ENCODE measurements around the gene MSANTD4.
"Not testable (repeated sequence)": the region's sequence is repeated elsewhere in the genome, so short reads cannot be mapped to it uniquely, and the experiment has no call there.

The MSANTD4 gene

DNA sequence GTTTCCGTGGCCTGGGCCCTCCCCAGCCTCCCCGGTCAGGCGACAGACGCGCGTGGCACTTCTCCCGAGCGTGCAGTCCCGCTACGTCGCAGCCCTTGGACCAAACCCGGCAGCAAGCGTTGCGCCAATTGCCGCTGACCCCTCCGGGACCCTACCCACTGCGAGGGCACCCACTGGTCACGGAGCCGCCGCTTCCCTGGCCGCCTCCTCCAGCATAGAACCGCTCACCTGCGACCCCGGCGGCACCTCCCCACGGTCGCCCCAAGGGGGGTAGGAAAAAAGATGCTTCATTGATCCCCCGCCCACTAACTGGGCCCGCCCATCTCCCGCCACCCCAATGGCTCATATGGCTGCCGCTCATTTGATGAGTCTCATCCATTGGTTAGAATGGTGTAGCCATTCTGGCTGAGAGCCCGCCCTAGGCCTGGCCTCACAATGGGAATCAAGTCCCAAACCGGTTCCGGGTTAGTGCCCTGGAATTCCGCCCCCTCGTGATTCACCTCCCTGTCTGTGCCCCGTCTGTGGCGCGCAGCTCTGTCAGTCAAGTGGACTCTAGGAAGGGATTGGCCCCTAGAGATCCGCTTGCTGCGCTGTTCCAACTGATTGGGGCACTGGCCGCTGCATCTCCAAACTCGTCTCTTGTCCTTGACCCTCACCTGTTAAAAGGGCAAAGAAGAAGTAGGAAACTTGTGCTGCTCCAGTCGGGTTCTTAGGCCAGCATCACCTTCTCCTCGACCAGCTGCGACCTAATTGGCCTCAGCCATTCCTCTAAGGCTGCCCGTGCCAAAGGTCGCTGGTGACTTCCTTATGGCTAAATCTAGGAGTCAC is at the start of gene MSANTD4:
TSS of gene MSANTD4 (minus strand) at position 274 of the 828 bp plus-strand sequence. CDS start 11,323 bp downstream, outside the sequence.
- H3K9me3 ChIP-seq (ENCODE audit: control insufficient read depth, low read length): peaks cover 2% of the 10 kb centered on the region
- H3K9ac ChIP-seq (ENCODE audit: low read length): peak within 1 kb of the TSS; percentile 89

DNA sequence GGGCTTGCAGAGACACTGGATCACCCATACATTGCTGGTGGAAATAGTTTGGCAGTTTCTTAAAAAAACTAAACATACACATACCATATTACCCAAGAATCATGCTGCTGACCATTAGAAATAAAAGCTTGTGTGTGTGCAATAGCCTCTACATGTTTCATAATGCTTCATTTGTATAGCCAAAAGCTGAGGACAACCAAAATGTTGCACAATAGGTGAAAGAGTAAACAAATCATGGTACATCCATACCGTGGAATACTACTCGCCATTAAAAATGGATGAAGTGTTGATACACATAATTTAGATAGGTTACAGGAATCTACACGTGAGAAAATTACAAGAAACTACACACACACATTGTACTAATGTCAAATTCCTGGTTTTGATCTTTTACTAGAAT is 48.6 kb upstream of the MSANTD4 start:
- Histone ChIP-seq H3K4me1 (ENCODE audit: control insufficient read depth, insufficient read depth, low read length) (no peaks in the 10 kb centered on the region), H3K9ac (ENCODE audit: low read length) (no peak overlapping the region), H3K9me3 (ENCODE audit: control insufficient read depth, low read length) (peaks cover 3% of the 10 kb centered on the region), H3K36me3 (ENCODE audit: control insufficient read depth, insufficient read depth, low read length, severe bottlenecking) (no peaks in the 10 kb centered on the region), H3K27me3 (replicated peaks; ENCODE audit: control insufficient read depth, insufficient read depth, low read length) (no peaks in the 10 kb centered on the region), H3K4me3 (ENCODE audit: low read length) (no peak overlapping the region)
- no peak for DNase-seq (ENCODE audit: low read depth)

More for the DNA sequence above, at the start of gene MSANTD4:
- DNase-seq (ENCODE audit: low read depth): peak; percentile 100
- Histone ChIP-seq H3K27me3 (replicated peaks; ENCODE audit: control insufficient read depth, insufficient read depth, low read length) (no peaks in the 10 kb centered on the region), H3K4me3 (ENCODE audit: low read length) (peak within 1 kb of the TSS; percentile 92), H3K4me1 (ENCODE audit: control insufficient read depth, insufficient read depth, low read length) (peaks cover 18% of the 10 kb centered on the region), H3K36me3 (ENCODE audit: control insufficient read depth, insufficient read depth, low read length, severe bottlenecking) (no peaks in the 10 kb centered on the region)

DNA sequence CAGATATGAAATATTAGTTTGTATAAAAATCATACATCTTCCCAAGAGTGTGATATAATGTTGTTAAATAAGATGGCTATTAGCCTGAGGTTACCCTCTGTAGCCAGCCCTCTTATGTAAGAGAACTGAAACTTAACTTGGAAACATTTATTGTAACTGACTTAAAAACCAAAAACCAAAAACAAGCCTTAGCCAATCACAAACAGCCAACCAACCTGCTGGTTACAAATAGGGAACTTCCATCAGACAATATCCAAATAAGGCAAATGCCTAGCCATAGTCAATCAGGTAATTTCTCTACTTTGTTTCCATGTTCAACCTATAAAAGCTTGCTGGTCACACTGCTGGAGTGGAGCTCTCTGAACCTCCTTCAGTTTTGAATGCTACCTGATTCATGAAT is 41.0 kb upstream of the MSANTD4 start:
- no peak overlapping the region for H3K9ac ChIP-seq (ENCODE audit: low read length)
- H3K36me3 ChIP-seq (ENCODE audit: control insufficient read depth, insufficient read depth, low read length, severe bottlenecking): no peaks in the 10 kb centered on the region
- no peaks in the 10 kb centered on the region for H3K9me3 ChIP-seq (ENCODE audit: control insufficient read depth, low read length)
- no peaks in the 10 kb centered on the region for H3K27me3 ChIP-seq (replicated peaks; ENCODE audit: control insufficient read depth, insufficient read depth, low read length)
- H3K4me3 ChIP-seq (ENCODE audit: low read length): no peak overlapping the region
- no peak for DNase-seq (ENCODE audit: low read depth)
- H3K4me1 ChIP-seq (ENCODE audit: control insufficient read depth, insufficient read depth, low read length): no peaks in the 10 kb centered on the region

DNA sequence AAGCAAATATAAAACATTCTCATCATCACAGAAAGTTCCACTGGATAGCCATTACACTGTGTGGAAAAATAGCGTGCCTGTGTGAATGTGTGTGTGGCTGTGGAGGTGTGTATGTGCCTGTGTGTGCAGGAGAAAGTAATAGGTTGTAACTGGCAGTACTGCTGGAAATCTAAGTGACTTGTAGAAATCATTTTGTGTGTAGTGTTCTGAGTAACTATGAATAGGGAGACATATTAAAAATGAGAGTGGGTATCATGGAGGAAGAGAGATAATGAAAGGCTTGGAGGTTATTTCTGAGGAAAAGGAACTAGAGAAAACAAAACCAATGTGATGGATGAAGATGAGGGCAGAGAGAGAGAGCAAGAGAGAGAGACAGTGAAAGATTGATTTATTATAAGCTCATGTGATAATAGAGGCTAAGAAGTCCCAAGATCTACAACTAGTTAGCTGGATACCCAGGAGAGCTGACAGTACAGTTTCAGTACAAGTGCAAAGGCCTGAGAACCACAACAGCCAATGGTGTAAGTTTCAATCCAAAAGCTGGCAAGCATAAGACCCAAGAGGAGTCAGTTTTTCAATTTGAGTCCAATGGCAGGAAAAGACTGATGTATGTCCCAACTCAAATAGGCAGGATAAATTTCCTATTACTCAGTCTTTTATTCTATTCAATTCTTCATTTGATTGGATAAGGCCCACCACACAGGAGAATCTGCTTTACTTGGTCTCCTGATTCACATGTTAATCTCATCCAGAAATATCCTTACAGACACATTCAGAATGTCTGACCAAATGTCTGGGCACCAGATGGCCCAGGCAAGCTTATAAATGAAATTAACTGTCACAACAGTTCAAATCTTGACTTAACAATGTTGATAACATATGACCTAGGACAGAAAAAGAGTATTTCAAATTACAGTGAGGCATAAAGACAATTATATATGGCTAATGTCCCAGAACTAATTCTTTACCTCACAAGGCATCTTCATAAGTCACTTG is 40.2 kb upstream of the MSANTD4 start:
- DNase-seq (ENCODE audit: low read depth): no peak
- Histone ChIP-seq H3K4me3 (ENCODE audit: low read length) (no peak overlapping the region), H3K36me3 (ENCODE audit: control insufficient read depth, insufficient read depth, low read length, severe bottlenecking) (no peaks in the 10 kb centered on the region), H3K9ac (ENCODE audit: low read length) (no peak overlapping the region), H3K9me3 (ENCODE audit: control insufficient read depth, low read length) (no peaks in the 10 kb centered on the region), H3K27me3 (replicated peaks; ENCODE audit: control insufficient read depth, insufficient read depth, low read length) (no peaks in the 10 kb centered on the region), H3K4me1 (ENCODE audit: control insufficient read depth, insufficient read depth, low read length) (no peaks in the 10 kb centered on the region)

DNA sequence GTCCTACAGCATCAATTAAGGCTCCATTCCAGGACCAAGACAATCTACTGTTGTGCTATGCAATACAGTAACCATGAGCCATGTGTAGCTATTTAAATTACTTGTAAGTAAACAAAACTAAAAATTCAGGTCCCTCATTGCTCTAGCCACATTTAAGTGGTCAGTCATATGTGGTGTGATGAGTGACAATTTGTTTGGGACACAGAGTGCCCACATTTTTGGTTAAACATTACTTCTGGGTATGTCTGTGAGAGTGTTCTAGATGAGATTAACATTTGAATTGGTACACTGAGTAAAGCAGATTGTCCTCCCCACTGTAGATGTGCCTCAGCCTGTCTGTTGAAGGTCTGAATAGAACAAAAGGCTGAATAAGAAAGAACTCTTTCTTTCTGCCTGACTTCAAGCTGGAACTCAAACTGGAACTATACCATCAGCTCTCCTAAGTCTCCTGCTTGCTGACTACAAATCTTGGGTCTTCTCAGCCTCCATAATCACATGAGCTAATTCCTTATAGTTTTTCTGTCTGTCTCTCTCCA is 39.3 kb upstream of the MSANTD4 start:
- Histone ChIP-seq H3K4me1 (ENCODE audit: control insufficient read depth, insufficient read depth, low read length) (no peaks in the 10 kb centered on the region), H3K27me3 (replicated peaks; ENCODE audit: control insufficient read depth, insufficient read depth, low read length) (no peaks in the 10 kb centered on the region), H3K9me3 (ENCODE audit: control insufficient read depth, low read length) (no peaks in the 10 kb centered on the region), H3K36me3 (ENCODE audit: control insufficient read depth, insufficient read depth, low read length, severe bottlenecking) (no peaks in the 10 kb centered on the region), H3K4me3 (ENCODE audit: low read length) (no peak overlapping the region), H3K9ac (ENCODE audit: low read length) (no peak overlapping the region)
- no peak for DNase-seq (ENCODE audit: low read depth)

GRCh38 chr11:106059617-106060016 is 37.6 kb upstream of the MSANTD4 start:
- no peaks in the 10 kb centered on the region for H3K27me3 ChIP-seq (replicated peaks; ENCODE audit: control insufficient read depth, insufficient read depth, low read length)
- H3K9me3 ChIP-seq (ENCODE audit: control insufficient read depth, low read length): no peaks in the 10 kb centered on the region
- no peak for DNase-seq (ENCODE audit: low read depth)
- no peaks in the 10 kb centered on the region for H3K4me1 ChIP-seq (ENCODE audit: control insufficient read depth, insufficient read depth, low read length)
- H3K36me3 ChIP-seq (ENCODE audit: control insufficient read depth, insufficient read depth, low read length, severe bottlenecking): no peaks in the 10 kb centered on the region
- H3K9ac ChIP-seq (ENCODE audit: low read length): no peak overlapping the region
- H3K4me3 ChIP-seq (ENCODE audit: low read length): no peak overlapping the region

DNA sequence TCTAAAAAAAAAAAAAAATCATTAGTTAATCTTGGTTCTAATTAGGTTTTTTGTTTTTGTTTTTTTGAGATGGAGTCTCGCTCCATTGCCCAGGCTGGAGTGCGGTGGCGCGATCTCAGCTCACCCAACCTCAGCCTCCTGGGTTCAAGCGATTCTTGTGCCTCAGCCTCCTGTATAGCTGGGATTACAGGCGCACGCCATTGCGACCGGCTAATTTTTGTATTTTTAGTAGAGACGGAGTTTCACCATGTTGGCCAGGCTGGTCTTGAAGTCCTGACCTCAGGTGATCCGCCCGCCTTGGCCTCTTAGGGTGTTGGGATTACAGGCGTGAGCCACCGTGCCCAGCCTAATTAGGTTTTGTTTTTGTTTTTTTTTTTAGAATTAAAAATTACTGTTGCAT is 36.3 kb upstream of the MSANTD4 start:
- H3K9me3 ChIP-seq (ENCODE audit: control insufficient read depth, low read length); H3K4me3 ChIP-seq (ENCODE audit: low read length); H3K9ac ChIP-seq (ENCODE audit: low read length); H3K36me3 ChIP-seq (ENCODE audit: control insufficient read depth, insufficient read depth, low read length, severe bottlenecking); H3K27me3 ChIP-seq (replicated peaks; ENCODE audit: control insufficient read depth, insufficient read depth, low read length); DNase-seq (ENCODE audit: low read depth); H3K4me1 ChIP-seq (ENCODE audit: control insufficient read depth, insufficient read depth, low read length): not testable (repeated sequence)

DNA sequence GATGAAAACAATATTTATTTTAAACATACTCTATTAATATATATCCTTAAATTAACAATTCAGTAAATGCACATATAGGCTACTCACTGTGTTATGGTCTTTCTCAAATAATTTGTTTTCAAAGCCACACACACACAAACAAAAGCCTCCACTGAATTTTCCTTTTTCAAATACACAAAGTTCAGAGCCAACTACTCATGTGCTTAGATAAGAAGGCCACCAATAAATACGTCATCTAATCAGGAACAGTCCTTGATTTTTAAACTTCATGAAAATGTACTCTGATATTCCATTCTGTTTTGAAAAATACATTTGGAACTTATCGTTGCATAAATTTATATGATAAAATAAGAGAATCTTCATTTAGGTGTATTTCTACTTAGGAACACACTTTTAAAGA is 29.1 kb upstream of the MSANTD4 start:
- DNase-seq (ENCODE audit: low read depth): no peak
- Histone ChIP-seq H3K9me3 (ENCODE audit: control insufficient read depth, low read length) (no peaks in the 10 kb centered on the region), H3K4me3 (ENCODE audit: low read length) (no peak overlapping the region)

DNA sequence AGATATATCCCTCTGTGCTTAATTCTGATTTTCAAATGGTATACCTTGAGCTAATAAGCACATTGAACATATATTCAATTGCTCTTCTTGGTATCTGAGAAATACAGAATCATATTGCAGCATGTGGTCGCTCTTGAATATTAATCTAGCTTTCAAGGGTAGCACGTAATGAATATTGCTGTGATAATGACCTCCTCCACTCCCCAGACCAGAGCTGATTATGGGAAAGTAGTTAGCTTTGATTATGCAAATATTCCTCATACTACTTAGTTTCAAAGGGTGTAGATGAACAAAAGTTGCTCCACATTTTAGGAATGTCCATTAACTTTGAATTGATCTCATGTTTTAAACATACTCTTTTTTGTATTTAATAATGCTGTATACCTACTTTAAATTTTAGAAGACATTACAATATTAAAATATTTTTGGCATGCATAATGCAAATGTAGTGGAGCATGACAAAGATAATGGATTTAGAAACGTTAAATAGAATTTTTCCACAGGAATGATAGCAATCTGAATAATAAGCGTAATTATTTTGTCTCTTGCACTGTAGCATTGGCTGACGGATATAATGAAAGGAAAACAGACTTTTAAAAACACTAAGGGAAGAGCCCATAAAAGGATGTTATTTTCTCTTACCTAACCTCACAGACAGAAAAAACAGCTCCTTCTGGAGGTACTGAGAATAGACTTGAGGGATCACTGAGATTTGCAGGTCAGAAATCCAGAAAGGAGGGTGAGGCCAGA is 27.9 kb upstream of the MSANTD4 start:
- DNase-seq (ENCODE audit: low read depth): no peak
- no peak overlapping the region for H3K4me3 ChIP-seq (ENCODE audit: low read length)
- no peaks in the 10 kb centered on the region for H3K9me3 ChIP-seq (ENCODE audit: control insufficient read depth, low read length)
- no peaks in the 10 kb centered on the region for H3K4me1 ChIP-seq (ENCODE audit: control insufficient read depth, insufficient read depth, low read length)
- no peak overlapping the region for H3K9ac ChIP-seq (ENCODE audit: low read length)
- H3K27me3 ChIP-seq (replicated peaks; ENCODE audit: control insufficient read depth, insufficient read depth, low read length): no peaks in the 10 kb centered on the region
- no peaks in the 10 kb centered on the region for H3K36me3 ChIP-seq (ENCODE audit: control insufficient read depth, insufficient read depth, low read length, severe bottlenecking)

More for the DNA sequence above, 29.1 kb upstream of the MSANTD4 start:
- H3K36me3 ChIP-seq (ENCODE audit: control insufficient read depth, insufficient read depth, low read length, severe bottlenecking): no peaks in the 10 kb centered on the region
- no peaks in the 10 kb centered on the region for H3K27me3 ChIP-seq (replicated peaks; ENCODE audit: control insufficient read depth, insufficient read depth, low read length)
- H3K9ac ChIP-seq (ENCODE audit: low read length): no peak overlapping the region
- H3K4me1 ChIP-seq (ENCODE audit: control insufficient read depth, insufficient read depth, low read length): no peaks in the 10 kb centered on the region

- Histone ChIP-seq H3K9ac (ENCODE audit: low read length) (no peak overlapping the region), H3K4me1 (ENCODE audit: control insufficient read depth, insufficient read depth, low read length) (no peaks in the 10 kb centered on the region), H3K36me3 (ENCODE audit: control insufficient read depth, insufficient read depth, low read length, severe bottlenecking) (no peaks in the 10 kb centered on the region), H3K4me3 (ENCODE audit: low read length) (no peak overlapping the region), H3K9me3 (ENCODE audit: control insufficient read depth, low read length) (no peaks in the 10 kb centered on the region), H3K27me3 (replicated peaks; ENCODE audit: control insufficient read depth, insufficient read depth, low read length) (no peaks in the 10 kb centered on the region)
- DNase-seq (ENCODE audit: low read depth): no peak
Observed at GRCh38 chr11:106047631-106048030, 25.6 kb upstream of the MSANTD4 start.

Measured in adipocyte (in vitro differentiated cells).